Mucosa of descending colon (tissue), 3 donors: ENCODE results near the gene SULT1C2. TPM values are rescaled to one million over a fixed set of nuclear protein-coding genes. Genes with fewer than 3 reads are reported as not detected.
"Not testable (repeated sequence)": the region's sequence is repeated elsewhere in the genome, so short reads cannot be mapped to it uniquely, and the experiment has no call there.

ENCODE experiments used
- ATAC-seq: fragments of 200-7000 bp; cut with Tn5 transposase; one replicate; pipeline ENCODE4 v1.9.1; 2020; ENCODE audit warnings: mild to moderate bottlenecking, moderate library complexity
- DNase-seq, 3 donors: peaks; one replicate each; pipeline ENCODE4 v3.0.0-alpha.2; 2020
- H3K36me3 ChIP-seq: fragments of 200-600 bp; one replicate; pipeline ENCODE4 v1.8.0; 2021; ENCODE audit warnings: low read depth, mild to moderate bottlenecking
- H3K4me1 ChIP-seq: fragments of 200-600 bp; one replicate; pipeline ENCODE4 v1.8.0; 2021; ENCODE audit warnings: low read depth, mild to moderate bottlenecking
- H3K4me3 ChIP-seq: fragments of 200-600 bp; one replicate; pipeline ENCODE4 v1.8.0; 2021; ENCODE audit warnings: mild to moderate bottlenecking
- H3K9me3 ChIP-seq: fragments of 200-600 bp; one replicate; pipeline ENCODE4 v1.8.0; 2021; ENCODE audit warnings: mild to moderate bottlenecking
- intact Hi-C, 2 donors: fragments of 100-400 bp; cut with DNase I in 1 of 2; cut with micrococcal nuclease in 1 of 2; formaldehyde crosslinking; loops; one replicate each; pipeline versions ENCODE4 v1.11.0 to v1.11.1; 2022; cut with DNase I, micrococcal nuclease
- total RNA-seq, 3 donors: library from RNA; stranded (reverse); fragmentation: NEBNext Ultra II Directional in 2 of 3; extraction: Animal tissue kit (Norgen Biotek cat#: 25700) in 2 of 3; gene quantifications; one replicate each; pipeline versions ENCODE4 v1.2.1 to v1.2.4, GENCODE V29; 2021 to 2023
- TF ChIP-seq, protein P1 (sequence below): fragments of 200-600 bp; IDR thresholded peaks from one replicate; pipeline ENCODE4 v1.8.0; 2022; ENCODE audit warnings: antibody characterized with exemption, mild to moderate bottlenecking
- donor health status: DM: no; HTN: no; CAD: no; lungs with moderate emphysema.
- donor health status: DM: no; HTN: no; CAD: no.
- donor health status: DM: no; HTN: yes; CAD: no.

The SULT1C2 gene
- total RNA-seq, 3 donors from 2014 or later, result 0.52 to 10.5 TPM; not detected in 1

DNA sequence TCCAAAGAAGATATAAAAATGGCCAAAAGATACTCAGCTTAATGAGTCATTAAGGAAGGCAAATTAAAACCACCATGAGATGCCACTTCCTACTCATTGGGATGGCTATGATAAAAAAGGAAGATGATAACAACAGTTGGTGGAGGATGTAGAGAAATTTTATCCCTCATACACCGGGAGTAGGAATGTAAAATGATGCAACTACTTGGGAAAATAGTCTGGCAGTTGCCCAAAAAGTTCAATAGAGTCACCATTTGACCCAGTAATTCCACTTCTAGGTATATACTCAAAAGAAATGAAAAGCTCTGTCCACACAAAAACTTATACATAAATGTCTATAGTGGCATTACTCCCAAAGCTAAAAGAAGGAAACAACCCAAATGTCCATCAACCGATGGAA is 10.1 kb upstream of the SULT1C2 start:
- Histone ChIP-seq H3K4me3 (no peak overlapping the region), H3K4me1 (no peaks in the 10 kb centered on the region), H3K36me3 (no peaks in the 10 kb centered on the region), H3K9me3 (no peaks in the 10 kb centered on the region)
- DNase-seq (no peak), ATAC-seq (no peak)
- intact Hi-C loops, result no loop called here
- TF ChIP-seq, protein P1, sequence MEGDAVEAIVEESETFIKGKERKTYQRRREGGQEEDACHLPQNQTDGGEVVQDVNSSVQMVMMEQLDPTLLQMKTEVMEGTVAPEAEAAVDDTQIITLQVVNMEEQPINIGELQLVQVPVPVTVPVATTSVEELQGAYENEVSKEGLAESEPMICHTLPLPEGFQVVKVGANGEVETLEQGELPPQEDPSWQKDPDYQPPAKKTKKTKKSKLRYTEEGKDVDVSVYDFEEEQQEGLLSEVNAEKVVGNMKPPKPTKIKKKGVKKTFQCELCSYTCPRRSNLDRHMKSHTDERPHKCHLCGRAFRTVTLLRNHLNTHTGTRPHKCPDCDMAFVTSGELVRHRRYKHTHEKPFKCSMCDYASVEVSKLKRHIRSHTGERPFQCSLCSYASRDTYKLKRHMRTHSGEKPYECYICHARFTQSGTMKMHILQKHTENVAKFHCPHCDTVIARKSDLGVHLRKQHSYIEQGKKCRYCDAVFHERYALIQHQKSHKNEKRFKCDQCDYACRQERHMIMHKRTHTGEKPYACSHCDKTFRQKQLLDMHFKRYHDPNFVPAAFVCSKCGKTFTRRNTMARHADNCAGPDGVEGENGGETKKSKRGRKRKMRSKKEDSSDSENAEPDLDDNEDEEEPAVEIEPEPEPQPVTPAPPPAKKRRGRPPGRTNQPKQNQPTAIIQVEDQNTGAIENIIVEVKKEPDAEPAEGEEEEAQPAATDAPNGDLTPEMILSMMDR, result no peak

DNA sequence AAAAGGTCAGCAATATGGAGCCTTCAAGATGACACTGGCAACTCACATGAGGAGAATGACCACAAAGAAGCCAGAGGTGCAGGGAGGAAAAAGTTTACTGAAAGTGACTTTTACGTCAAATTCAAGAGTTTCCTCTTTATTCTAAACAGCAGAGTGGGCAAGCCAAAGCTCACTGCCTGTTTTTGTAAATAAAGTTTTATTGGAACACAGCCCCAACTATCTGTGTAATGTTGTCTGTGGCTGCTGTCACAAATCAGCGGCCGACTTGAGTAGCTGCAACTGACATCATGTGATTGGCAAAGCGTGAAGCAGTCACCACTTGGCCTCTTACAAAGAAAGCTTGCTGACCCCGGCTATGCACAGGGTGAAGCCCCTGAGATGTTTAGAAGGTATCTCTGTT is 9.2 kb upstream of the SULT1C2 start:
- DNase-seq, result no peak
- ATAC-seq, result no peak
- intact Hi-C loops, result no loop called here
- TF ChIP-seq, protein P1, result no peak
- Histone ChIP-seq H3K4me3 (no peak overlapping the region), H3K4me1 (no peaks in the 10 kb centered on the region), H3K36me3 (no peaks in the 10 kb centered on the region), H3K9me3 (no peaks in the 10 kb centered on the region)

DNA sequence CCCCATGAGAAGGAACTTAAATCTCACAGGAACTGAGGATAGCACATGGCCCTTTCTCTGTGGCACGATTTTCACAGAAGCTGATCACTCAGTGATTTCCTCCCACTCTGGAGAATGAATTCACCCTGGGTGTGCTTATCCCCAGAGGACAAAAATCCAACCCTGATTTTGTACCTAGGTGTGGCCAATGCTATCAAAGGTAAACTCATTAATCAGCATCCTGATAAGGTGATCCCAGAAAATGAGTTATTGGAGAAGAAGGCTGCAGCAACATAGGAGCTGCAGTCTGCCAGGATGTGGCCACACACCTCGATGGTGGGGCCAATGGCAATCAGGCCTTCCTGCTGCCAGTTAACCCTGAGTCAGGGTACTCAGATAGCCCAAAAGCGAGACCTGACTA is 8.2 kb upstream of the SULT1C2 start:
- intact Hi-C loops, result no loop called here
- TF ChIP-seq, protein P1, result no peak
- Histone ChIP-seq H3K4me1 (no peaks in the 10 kb centered on the region), H3K9me3 (no peaks in the 10 kb centered on the region), H3K36me3 (no peaks in the 10 kb centered on the region), H3K4me3 (no peak overlapping the region)
- DNase-seq (no peak), ATAC-seq (no peak)

DNA sequence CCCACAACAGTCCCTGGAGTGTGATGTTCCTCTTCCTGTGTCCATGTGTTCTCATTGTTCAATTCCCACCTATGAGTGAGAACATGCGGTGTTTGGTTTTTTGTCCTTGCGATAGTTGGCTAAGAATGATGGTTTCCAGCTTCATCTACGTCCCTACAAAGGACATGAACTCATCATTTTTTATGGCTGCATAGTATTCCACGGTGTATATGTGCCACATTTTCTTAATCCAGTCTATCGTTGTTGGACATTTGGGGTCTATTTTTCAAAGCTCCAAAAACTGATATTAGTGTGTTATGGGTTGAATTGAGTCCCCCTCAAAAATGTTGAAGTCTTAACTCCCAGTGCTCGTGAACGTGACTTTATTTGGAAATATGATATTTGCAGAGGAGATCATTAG is 4.1 kb upstream of the SULT1C2 start:
- H3K9me3 ChIP-seq, ATAC-seq, H3K36me3 ChIP-seq, H3K4me3 ChIP-seq, DNase-seq, H3K4me1 ChIP-seq, intact Hi-C loops: not testable (repeated sequence)

DNA sequence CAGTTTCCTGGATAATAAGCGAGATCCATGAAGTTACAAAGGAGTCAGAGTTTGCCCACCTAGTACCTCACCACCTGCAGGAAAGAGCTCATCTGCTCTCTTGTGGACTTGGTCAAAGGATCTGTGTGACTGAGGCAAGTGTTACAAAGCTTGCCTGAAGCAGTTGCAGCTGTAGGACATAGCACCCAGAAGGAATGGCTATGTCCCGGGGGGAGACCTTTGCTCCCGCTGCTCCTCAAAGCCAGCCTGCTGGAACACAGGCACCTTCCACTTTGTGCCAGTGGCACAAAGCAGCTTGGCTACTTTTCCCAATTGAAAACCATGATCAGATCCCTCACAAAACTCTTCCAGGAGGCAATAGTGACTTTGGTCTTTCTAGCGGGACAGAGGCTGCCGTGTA is 3.1 kb upstream of the SULT1C2 start:
- Histone ChIP-seq H3K4me1 (no peaks in the 10 kb centered on the region), H3K9me3 (no peaks in the 10 kb centered on the region), H3K36me3 (no peaks in the 10 kb centered on the region), H3K4me3 (no peak overlapping the region)
- intact Hi-C loops, result no loop called here
- DNase-seq (no peak), ATAC-seq (no peak)
- TF ChIP-seq, protein P1, result no peak

DNA sequence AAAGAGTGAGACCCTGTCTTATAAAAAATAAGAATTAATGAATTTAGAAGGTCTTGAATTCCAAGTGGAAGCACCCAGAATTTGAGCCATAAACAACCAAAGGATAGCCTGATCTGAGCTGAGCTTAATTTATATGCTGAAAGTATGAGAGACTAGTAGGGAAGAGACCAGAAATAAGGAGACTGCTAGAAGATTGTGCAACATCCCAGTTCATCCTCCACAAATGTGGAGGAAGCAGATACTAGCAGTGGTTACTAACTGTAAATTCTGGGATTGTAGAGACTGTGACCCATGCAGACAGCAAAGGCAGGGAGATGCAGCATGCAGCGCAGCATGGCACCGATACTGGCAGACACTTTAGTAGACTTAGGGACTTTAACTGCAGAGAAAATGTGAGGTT is 1.5 kb upstream of the SULT1C2 start:
- TF ChIP-seq, protein P1, result no peak
- no peaks in the 10 kb centered on the region for H3K4me1 ChIP-seq
- DNase-seq (no peak), ATAC-seq (no peak)
- no peak overlapping the region for H3K4me3 ChIP-seq
- no peaks in the 10 kb centered on the region for H3K36me3 ChIP-seq
- intact Hi-C loops, result no loop called here
- no peaks in the 10 kb centered on the region for H3K9me3 ChIP-seq
